ENCODE measurements around the gene SLC25A24.

GRCh38 chr1:108117945-108118902, 81.9 kb downstream of the SLC25A24 start:
- TF ChIP-seq GATA2 (IDR thresholded peaks at IDR 0.05; ENCODE audit: low read depth, low read length) (peak; percentile 64), GATA3 (IDR thresholded peaks at IDR 0.05; ENCODE audit: low read depth, low read length) (peak; percentile 20; the same call in 1 of the 2 replicates)

Measured in SH-SY5Y (cell line).